ENCODE results near the gene ST6GALNAC1. TPM values are rescaled to one million over a fixed set of nuclear protein-coding genes. Genes with fewer than 3 reads are reported as not detected.

Gene ST6GALNAC1
- total RNA-seq, 1 donor from 2014 or later = 4.4 TPM

DNA sequence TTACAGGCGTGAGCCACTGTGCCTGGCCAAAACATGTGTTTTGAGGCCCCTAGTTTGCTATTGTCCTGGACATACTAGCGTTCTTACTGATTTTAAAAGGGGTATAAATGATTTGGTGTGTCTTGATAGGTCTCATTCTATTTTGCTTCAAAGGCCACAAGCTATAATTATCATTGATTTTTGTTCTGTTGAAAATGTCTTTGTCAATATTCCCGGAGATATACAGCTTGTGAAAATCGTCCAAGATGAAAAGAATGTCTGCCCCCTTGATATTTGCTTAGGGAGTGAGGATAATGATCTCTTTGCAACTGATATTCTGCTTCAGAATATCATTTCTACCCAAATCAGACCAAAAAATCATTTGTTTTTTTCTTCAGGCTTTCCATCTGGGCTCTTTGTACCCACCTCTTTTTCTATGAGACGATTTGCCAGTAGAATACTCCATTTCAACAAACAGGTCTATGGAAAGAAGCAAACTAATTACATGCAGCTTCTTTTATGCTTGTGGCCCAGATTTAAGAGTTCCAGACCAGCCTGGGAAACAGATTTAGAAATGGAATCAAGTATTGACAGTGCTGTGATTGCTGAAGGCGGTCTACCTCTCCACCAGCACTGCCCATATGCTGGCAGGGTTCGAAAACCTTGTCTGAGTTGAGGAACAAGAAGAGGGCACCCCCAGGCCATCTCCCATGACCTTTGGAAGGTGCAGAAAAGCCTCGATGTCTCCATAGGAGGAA is 14.1 kb upstream of the ST6GALNAC1 start:
- H3K27ac ChIP-seq = no peak overlapping the region
- no peaks in the 10 kb centered on the region for H3K36me3 ChIP-seq
- no peak overlapping the region for H3K4me3 ChIP-seq
- no peaks in the 10 kb centered on the region for H3K9me3 ChIP-seq
- DNase-seq (ENCODE audit: extremely low spot score in 2 of 2) = no peak
- H3K4me1 ChIP-seq = peaks cover 15% of the 10 kb centered on the region
- intact Hi-C loops (cut with DNase I) = no loop called here
- TF ChIP-seq POLR2AphosphoS5 (IDR thresholded peaks at IDR 0.05; ENCODE audit: insufficient read depth in 1 of 2, low read depth in 1 of 2) (no peak), POLR2A (IDR thresholded peaks at IDR 0.05) (no peak)
- TF ChIP-seq, protein P1, sequence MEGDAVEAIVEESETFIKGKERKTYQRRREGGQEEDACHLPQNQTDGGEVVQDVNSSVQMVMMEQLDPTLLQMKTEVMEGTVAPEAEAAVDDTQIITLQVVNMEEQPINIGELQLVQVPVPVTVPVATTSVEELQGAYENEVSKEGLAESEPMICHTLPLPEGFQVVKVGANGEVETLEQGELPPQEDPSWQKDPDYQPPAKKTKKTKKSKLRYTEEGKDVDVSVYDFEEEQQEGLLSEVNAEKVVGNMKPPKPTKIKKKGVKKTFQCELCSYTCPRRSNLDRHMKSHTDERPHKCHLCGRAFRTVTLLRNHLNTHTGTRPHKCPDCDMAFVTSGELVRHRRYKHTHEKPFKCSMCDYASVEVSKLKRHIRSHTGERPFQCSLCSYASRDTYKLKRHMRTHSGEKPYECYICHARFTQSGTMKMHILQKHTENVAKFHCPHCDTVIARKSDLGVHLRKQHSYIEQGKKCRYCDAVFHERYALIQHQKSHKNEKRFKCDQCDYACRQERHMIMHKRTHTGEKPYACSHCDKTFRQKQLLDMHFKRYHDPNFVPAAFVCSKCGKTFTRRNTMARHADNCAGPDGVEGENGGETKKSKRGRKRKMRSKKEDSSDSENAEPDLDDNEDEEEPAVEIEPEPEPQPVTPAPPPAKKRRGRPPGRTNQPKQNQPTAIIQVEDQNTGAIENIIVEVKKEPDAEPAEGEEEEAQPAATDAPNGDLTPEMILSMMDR (IDR thresholded peaks at IDR 0.05) = no peak
- H3K27me3 ChIP-seq = no peaks in the 10 kb centered on the region

DNA sequence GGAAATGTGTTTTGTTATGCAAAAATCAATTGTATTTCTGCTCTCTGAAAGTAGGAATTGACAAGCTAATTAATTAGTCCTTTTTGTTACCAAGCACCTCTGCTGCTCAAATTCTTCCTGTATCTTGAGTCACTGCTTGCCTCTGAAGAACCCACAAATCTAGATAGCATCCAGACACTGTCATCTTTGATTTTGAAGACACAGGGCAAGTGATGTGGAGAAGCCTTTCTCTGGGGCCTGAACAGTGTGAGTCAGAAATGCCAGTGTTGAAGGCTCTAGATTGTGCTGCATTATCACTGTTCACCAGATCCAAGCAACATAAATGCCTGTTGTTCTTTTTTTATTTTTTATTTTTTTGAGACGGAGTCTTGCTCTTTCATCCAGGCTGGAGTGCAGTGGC is 10.9 kb upstream of the ST6GALNAC1 start:
- intact Hi-C loops (cut with DNase I) = no loop called here
- Histone ChIP-seq H3K27ac (no peak overlapping the region), H3K36me3 (no peaks in the 10 kb centered on the region)

DNA sequence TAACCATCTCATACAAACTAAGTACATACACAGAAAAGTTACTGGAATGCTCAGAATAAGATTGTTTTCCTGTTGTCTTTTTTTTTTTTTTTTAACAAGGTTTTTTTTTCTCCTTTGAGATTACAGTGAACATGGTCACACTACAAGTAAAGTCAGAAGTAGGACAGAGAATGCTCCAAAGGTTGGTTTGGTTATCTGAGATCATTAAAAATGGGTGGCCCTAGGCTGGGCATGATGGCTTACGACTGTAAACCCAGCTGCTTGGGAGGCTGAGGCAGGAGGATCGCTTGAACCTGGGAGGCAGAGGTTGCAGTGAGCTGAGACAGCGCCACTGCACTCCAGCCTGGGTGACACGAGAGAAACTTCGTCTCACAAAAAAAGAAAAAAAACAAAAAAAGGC is 6.9 kb upstream of the ST6GALNAC1 start:
- no peak for DNase-seq (ENCODE audit: extremely low spot score in 2 of 2)
- TF ChIP-seq POLR2AphosphoS5 (IDR thresholded peaks at IDR 0.05; ENCODE audit: insufficient read depth in 1 of 2, low read depth in 1 of 2) = no peak
- TF ChIP-seq, protein P1 (IDR thresholded peaks at IDR 0.05) = no peak
- TF ChIP-seq POLR2A (IDR thresholded peaks at IDR 0.05) = no peak
- Histone ChIP-seq H3K4me3 (no peak overlapping the region), H3K27ac (no peak overlapping the region), H3K27me3 (no peaks in the 10 kb centered on the region), H3K9me3 (no peaks in the 10 kb centered on the region), H3K4me1 (no peaks in the 10 kb centered on the region), H3K36me3 (no peaks in the 10 kb centered on the region)
- intact Hi-C loops (cut with DNase I) = no loop called here

More for the DNA sequence above, 10.9 kb upstream of the ST6GALNAC1 start:
- H3K9me3 ChIP-seq = no peaks in the 10 kb centered on the region
- DNase-seq (ENCODE audit: extremely low spot score in 2 of 2) = no peak
- H3K4me1 ChIP-seq = peaks cover 3% of the 10 kb centered on the region
- H3K27me3 ChIP-seq = no peaks in the 10 kb centered on the region
- H3K4me3 ChIP-seq = no peak overlapping the region
- TF ChIP-seq POLR2AphosphoS5 (IDR thresholded peaks at IDR 0.05; ENCODE audit: insufficient read depth in 1 of 2, low read depth in 1 of 2) (no peak), POLR2A (IDR thresholded peaks at IDR 0.05) (no peak)
- TF ChIP-seq, protein P1 (IDR thresholded peaks at IDR 0.05) = no peak

DNA sequence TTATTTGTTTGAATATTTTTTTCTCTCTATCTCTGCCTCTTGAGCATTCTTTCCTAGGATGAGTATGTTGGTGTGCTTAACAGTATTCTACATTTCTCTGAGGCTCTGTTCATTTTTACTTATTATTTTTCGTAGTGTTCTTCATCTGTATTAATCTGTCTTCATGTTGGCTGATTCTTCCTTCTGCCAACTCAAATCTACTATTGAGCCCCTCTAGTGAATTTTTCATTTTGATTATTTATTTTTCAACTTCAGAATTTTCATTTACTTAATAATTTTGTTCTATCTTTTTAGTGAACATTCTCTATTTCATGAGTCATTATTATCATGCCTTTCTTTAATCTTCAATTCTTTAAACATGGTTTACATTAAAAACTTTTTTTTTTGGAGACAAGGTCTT is 3.2 kb upstream of the ST6GALNAC1 start:
- no peak for DNase-seq (ENCODE audit: extremely low spot score in 2 of 2)
- Histone ChIP-seq H3K9me3 (no peaks in the 10 kb centered on the region), H3K36me3 (no peaks in the 10 kb centered on the region), H3K27ac (no peak overlapping the region), H3K4me1 (no peaks in the 10 kb centered on the region), H3K4me3 (no peak overlapping the region), H3K27me3 (no peaks in the 10 kb centered on the region)
- intact Hi-C loops (cut with DNase I) = no loop called here
- TF ChIP-seq, protein P1 (IDR thresholded peaks at IDR 0.05) = no peak
- no peak for TF ChIP-seq POLR2A (IDR thresholded peaks at IDR 0.05)
- no peak for TF ChIP-seq POLR2AphosphoS5 (IDR thresholded peaks at IDR 0.05; ENCODE audit: insufficient read depth in 1 of 2, low read depth in 1 of 2)

DNA sequence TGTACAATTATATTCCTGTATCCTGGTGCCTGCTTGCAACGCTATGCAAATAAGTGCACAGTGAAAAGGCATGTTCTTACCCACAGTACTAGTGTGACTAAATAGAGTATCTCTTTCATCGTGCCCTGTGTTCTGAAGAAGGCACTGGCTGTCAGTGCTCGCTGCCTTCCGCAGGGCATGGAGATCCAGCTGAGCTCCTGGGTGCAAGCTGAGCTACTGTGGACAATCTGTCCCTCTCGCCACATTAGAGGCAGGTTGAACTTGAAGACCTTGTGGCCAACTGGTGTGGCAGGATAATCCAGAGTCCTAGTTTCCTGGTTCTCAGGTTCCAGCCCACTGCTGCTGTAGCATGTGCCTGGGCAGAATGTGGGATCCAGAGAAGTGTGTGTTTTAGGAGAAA is 1.9 kb upstream of the ST6GALNAC1 start:
- TF ChIP-seq, protein P1 (IDR thresholded peaks at IDR 0.05) = no peak
- TF ChIP-seq POLR2AphosphoS5 (IDR thresholded peaks at IDR 0.05; ENCODE audit: insufficient read depth in 1 of 2, low read depth in 1 of 2) (no peak), POLR2A (IDR thresholded peaks at IDR 0.05) (no peak)
- intact Hi-C loops (cut with DNase I) = no loop called here
- DNase-seq (ENCODE audit: extremely low spot score in 2 of 2) = no peak

More for the DNA sequence above, 1.9 kb upstream of the ST6GALNAC1 start:
- H3K9me3 ChIP-seq = no peaks in the 10 kb centered on the region
- H3K36me3 ChIP-seq = no peaks in the 10 kb centered on the region
- no peaks in the 10 kb centered on the region for H3K27me3 ChIP-seq
- H3K4me3 ChIP-seq = peak overlapping the region in 1 of 2 donors; percentile 6
- H3K4me1 ChIP-seq = no peaks in the 10 kb centered on the region
- no peak overlapping the region for H3K27ac ChIP-seq

All from vagina (tissue), 2 donors.